Fibroblast of lung (primary cell): Measurements from ENCODE around the gene AMZ2.

Source experiments
- EZH2 ChIP-seq: IDR thresholded peaks from 2 replicates; pipeline ENCODE4 v1.5.1; 2012; ENCODE audit warnings: low read length, control low read depth, mild to moderate bottlenecking; ENCODE audit errors: missing control alignments
- TF ChIP-seq, protein P1 (sequence below), 2 donors: IDR thresholded peaks in 1 of 2; conservative IDR thresholded peaks in 1 of 2; 1 replicate in 1 of 2; 2 replicates in 1 of 2; pipeline ENCODE4 v1.5.1; 2011 to 2012; ENCODE audit warnings: low read length in 2 of 2, control low read depth in 1 of 2, inconsistent platforms in 1 of 2, low read depth in 1 of 2, mild to moderate bottlenecking in 1 of 2

- TF ChIP-seq, protein P1, sequence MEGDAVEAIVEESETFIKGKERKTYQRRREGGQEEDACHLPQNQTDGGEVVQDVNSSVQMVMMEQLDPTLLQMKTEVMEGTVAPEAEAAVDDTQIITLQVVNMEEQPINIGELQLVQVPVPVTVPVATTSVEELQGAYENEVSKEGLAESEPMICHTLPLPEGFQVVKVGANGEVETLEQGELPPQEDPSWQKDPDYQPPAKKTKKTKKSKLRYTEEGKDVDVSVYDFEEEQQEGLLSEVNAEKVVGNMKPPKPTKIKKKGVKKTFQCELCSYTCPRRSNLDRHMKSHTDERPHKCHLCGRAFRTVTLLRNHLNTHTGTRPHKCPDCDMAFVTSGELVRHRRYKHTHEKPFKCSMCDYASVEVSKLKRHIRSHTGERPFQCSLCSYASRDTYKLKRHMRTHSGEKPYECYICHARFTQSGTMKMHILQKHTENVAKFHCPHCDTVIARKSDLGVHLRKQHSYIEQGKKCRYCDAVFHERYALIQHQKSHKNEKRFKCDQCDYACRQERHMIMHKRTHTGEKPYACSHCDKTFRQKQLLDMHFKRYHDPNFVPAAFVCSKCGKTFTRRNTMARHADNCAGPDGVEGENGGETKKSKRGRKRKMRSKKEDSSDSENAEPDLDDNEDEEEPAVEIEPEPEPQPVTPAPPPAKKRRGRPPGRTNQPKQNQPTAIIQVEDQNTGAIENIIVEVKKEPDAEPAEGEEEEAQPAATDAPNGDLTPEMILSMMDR (conservative IDR thresholded peaks at IDR 0.05 in 1 of 2, IDR thresholded peaks at IDR 0.05 in 1 of 2; ENCODE audit: low read depth in 1 of 2, low read length in 2 of 2) = no peak
- TF ChIP-seq EZH2 = no peak
These were observed 48.7 kb downstream of the AMZ2 start for GRCh38 chr17:68296217-68297191.
